Activated naive CD4-positive, alpha-beta T cell treated with anti-CD3 and anti-CD28 coated beads, Interleukin-2, amount 50 U/mL, for 72 hours (primary cell): ENCODE results near the gene AMDHD2. TPM values are rescaled to one million over a fixed set of nuclear protein-coding genes. Genes with fewer than 3 reads are reported as not detected.

ENCODE experiments used
- ATAC-seq, 2 donors: fragments of 150-1000 bp; cut with Tn5 transposase; 2 replicates each; pipeline ENCODE4 v1.10.0; 2021; ENCODE audit warnings: mild to moderate bottlenecking in 2 of 2, moderate library complexity in 2 of 2
- DNase-seq, 2 donors: peaks; one replicate each; pipeline ENCODE4 v3.0.0; 2021 to 2022; ENCODE audit warnings: low spot score in 2 of 2
- H3K27ac Mint-ChIP-seq, 2 donors: one replicate each; pipeline ENCODE4 v1.8.0; 2022; ENCODE audit warnings: mild to moderate bottlenecking in 2 of 2, mixed read lengths in 2 of 2
- H3K36me3 Mint-ChIP-seq, 2 donors: one replicate each; pipeline ENCODE4 v1.8.0; 2022; ENCODE audit warnings: mixed read lengths in 2 of 2
- H3K9me3 Mint-ChIP-seq, 2 donors: one replicate each; pipeline ENCODE4 v1.8.0; 2022; ENCODE audit warnings: mixed read lengths in 2 of 2
- total RNA-seq, 2 donors: library from RNA; stranded (reverse); gene quantifications; one replicate each; pipeline ENCODE4 v1.2.3, GENCODE V29; 2022

AMDHD2 gene
- total RNA-seq, 2 donors from 2014 or later = 37.0 to 37.2 TPM

DNA sequence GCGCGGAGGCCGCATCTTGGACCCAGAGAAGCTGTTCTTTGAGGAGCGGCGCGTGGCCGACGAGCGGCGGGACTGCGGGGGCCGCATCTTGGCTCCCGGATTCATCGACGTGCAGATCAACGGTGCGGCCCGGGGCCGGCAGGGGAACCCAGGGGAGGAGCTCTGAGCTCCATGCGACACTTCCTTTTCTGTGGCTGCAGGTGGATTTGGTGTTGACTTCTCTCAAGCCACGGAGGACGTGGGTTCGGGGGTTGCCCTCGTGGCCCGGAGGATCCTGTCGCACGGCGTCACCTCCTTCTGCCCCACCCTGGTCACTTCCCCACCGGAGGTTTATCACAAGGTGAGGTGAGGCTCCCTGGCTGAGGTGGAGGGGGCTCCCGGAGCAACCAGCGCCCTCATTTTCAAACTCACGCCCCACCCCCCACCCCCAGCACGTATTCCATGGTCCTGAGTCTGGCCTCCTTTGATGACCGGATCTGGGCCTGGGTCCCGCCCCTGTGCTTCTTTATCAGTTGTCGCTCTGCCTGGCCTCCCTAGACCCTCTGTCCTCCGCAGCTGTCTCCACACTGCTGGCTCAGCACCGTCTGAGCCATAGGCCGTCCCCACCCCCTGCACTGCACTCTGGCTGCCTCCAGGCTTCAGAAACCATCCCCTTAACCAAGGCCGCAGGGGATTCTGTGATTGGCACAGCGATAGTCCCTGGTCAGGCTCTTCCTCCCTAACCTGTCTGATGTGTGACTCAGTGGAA is 787 bp downstream of the AMDHD2 start:
- H3K27ac Mint-ChIP-seq = peak overlapping the region; percentile 91 to 99
- peaks cover 4 to 11% of the 10 kb centered on the region in 2 donors for H3K36me3 Mint-ChIP-seq
- DNase-seq (peak in 1 of 2 donors; percentile 53), ATAC-seq (peak; percentile 46 to 55)
- H3K9me3 Mint-ChIP-seq = no peaks in the 10 kb centered on the region

DNA sequence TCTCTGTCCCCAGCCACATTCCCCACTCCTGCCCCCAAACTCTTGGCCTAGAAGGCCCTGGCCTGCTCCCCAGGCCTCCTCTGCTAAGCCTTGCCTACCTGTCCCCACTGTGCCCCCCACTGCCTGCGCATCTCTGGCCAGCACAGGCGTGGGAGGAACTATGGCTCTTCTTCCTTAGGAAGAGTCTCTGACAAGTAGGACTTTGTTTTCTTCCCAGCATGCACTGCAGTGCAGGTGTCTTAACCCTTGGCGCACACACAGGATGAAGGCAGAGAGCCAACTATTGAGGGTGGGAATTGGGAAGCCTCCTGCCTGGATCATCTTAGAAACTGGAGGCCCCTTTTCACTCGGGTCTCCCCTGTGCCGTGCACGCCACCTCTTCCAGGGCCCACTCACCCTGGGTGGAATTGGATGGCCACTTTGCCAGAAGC is 3.6 kb downstream of the AMDHD2 start:
- ATAC-seq (no peak), DNase-seq (no peak)
- peak overlapping the region; percentile 7 to 50 for H3K27ac Mint-ChIP-seq
- peaks cover 4 to 8% of the 10 kb centered on the region in 2 donors for H3K36me3 Mint-ChIP-seq
- no peaks in the 10 kb centered on the region for H3K9me3 Mint-ChIP-seq

DNA sequence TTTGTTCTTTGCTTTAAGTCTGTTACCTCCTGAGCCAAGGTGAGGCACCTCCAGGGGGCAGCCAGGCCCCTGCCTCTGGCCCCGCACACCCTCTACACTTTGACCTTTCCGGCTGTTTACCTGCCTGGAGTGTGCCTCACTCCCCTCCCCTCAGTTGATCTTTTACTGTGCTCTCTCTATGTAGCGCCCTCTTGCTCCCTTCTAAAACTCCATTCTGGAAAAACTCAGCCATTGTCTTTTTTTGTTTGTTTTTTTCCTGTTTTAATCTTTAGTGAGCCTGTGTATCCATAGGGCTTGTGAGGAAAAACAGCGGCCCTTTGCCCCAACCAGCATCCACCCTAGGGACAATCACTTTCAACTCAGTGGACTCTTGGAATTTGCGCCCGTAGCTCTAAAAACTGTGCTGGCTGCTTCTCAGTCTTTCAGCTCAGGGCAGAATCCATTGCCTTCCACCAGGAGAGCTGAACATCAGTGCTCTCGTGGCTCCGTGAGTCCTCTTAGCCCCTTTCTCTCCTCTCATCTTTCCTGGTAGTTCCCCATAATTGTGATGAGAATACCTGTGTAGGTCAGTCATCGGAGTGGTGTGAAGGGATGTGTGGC is 4.3 kb downstream of the AMDHD2 start:
- Mint-ChIP-seq H3K9me3 (no peaks in the 10 kb centered on the region), H3K27ac (peak overlapping the region; percentile 50 to 75), H3K36me3 (peaks cover 4 to 8% of the 10 kb centered on the region in 2 donors)
- ATAC-seq (no peak), DNase-seq (no peak)

DNA sequence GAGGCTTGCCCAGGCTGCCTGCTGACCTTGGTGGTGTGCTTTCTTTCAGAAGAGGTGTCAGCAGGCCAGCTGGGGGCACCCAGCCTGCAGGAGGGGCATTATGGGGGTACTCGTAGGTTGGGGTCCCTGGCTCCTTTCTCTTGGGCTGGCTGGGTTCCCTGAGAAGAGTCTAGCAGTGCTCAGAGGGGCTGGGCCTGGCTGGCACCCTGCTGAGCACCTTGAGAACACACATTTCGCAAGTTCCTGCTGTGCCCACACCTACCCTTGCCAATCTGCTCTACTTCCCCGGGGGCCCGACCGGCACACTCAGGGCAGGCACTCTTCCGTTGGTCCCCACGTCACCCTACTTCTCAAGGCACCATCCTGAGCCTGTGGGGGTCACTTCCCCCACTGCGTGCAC is 6.0 kb downstream of the AMDHD2 start:
- H3K36me3 Mint-ChIP-seq = peaks cover 3 to 8% of the 10 kb centered on the region in 2 donors
- ATAC-seq = no peak
- H3K9me3 Mint-ChIP-seq = no peaks in the 10 kb centered on the region
- no peak for DNase-seq
- H3K27ac Mint-ChIP-seq = no peak overlapping the region

DNA sequence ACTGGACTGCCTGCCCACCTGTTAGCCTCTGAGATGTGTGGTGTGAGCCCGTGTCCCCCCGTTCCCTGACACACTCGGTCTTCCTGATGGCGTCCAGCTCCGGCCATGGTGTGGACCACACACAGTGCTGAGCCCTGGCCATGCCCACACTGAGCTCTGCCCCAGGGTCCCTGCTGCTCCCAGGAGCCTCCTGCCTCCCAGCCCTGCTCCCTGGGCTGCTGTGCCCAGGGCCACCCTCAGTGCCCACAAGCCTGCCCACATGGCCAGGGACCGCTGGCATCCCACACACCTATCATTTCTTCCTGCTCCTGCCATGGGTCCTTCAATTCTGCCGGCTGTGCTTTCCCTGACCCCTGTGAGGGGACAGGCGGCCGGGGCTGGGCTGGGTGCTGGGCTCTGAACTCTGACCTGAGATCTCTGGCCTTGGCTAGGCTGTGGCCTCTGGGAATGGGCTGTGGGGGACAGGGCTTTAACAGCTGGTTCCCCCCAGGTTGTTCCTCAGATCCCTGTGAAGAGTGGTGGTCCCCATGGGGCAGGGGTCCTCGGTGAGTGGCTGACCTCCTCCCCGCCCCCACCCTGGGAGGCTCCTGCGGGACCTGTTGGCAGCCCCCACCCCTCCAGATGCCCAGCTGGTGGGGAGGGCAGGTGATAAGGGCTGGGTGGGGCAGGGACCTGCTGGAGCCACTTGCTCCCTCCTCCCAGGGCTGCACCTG is 7.1 kb downstream of the AMDHD2 start:
- DNase-seq (no peak), ATAC-seq (no peak)
- Mint-ChIP-seq H3K27ac (no peak overlapping the region), H3K9me3 (no peaks in the 10 kb centered on the region), H3K36me3 (peaks cover 0 to 8% of the 10 kb centered on the region in 2 donors)

DNA sequence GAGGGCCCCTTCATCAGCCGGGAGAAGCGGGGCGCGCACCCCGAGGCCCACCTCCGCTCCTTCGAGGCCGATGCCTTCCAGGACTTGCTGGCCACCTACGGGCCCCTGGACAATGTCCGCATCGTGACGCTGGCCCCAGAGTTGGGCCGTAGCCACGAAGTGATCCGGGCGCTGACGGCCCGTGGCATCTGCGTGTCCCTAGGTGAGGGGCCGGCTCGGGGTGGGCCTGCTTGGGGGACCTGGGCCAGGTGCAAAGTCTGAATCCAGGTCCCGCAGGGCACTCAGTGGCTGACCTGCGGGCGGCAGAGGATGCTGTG is 7.6 kb downstream of the AMDHD2 start:
- Mint-ChIP-seq H3K36me3 (peaks cover 0 to 8% of the 10 kb centered on the region in 2 donors), H3K27ac (no peak overlapping the region)
- no peak for ATAC-seq

DNA sequence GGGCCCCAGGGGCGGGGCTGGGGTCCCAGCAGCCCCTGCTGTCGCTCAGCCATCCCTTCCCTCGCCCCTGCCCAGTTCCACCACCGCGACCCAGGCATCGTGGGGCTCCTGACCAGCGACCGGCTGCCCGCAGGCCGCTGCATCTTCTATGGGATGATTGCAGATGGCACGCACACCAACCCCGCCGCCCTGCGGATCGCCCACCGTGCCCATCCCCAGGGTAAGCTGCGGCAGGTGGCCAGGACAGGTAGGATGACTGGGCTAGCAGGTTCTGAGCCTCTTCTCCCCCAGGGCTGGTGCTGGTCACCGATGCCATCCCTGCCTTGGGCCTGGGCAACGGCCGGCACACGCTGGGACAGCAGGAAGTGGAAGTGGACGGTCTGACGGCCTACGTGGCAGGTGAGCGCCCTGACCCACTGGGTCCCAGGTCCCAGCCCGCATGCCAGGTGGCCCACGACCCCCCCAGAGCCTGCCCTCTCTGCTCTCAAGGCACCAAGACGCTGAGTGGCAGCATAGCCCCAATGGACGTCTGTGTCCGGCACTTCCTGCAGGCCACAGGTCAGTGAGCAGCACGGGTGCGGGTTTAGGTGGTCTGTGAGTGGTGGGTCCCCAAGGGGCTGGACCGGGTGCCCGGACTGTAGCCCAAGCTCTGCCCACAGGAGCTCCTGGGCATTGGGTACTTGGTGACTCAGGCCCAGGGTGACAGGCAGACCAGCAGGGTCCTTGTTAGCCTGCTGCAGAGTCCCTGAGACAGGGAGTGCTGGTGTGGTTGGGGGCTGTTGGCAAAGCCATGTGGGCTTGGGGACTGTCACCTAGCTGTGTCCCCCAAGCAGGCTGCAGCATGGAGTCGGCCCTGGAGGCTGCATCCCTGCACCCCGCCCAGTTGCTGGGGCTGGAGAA is 8.2 kb downstream of the AMDHD2 start:
- Mint-ChIP-seq H3K9me3 (no peaks in the 10 kb centered on the region), H3K27ac (no peak overlapping the region), H3K36me3 (peaks cover 0 to 8% of the 10 kb centered on the region in 2 donors)
- DNase-seq = no peak
- no peak for ATAC-seq

More for the DNA sequence above, 7.6 kb downstream of the AMDHD2 start:
- no peak for DNase-seq
- no peaks in the 10 kb centered on the region for H3K9me3 Mint-ChIP-seq

DNA sequence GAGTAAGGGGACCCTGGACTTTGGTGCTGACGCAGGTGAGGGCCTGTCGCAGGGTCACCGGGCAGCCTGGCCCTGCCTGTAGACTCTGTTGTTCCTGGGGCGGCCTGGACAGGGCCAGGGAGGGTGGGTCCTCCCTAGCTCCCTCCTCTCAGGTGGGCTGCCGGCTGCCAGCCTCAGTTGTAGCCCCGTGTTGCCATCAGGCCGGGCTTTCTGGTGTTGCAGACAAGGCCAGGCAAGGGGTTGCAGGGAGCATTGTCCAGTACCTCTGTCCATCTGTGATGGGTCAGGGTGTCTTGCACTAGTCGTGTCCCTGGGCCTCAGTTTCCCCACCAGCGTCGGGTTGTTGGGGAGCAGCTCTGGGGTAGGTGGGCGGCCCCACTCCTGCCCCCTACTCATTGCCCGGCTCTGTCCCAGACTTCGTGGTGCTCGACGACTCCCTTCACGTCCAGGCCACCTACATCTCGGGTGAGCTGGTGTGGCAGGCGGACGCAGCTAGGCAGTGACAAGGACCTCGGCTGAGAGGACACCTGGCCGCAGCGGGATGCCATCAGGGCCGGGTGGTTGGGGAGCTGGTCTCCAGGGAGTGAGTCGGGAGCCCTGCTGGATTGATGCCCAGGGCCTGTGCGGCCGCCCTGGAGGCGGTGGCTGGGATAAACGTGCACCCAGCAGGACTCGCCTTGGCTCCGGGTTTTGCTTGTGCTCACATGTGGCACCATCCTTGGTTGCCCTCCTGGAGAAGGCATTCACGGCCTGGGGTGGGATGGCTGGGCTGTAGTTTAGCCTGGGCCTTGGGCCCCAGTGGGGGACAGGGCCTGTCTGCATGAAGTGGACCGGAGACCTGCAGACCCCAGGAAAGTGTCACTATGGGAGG is 9.1 kb downstream of the AMDHD2 start:
- no peak for ATAC-seq
- no peaks in the 10 kb centered on the region for H3K9me3 Mint-ChIP-seq
- H3K36me3 Mint-ChIP-seq = peaks cover 0 to 8% of the 10 kb centered on the region in 2 donors
- no peak for DNase-seq
- no peak overlapping the region for H3K27ac Mint-ChIP-seq

DNA sequence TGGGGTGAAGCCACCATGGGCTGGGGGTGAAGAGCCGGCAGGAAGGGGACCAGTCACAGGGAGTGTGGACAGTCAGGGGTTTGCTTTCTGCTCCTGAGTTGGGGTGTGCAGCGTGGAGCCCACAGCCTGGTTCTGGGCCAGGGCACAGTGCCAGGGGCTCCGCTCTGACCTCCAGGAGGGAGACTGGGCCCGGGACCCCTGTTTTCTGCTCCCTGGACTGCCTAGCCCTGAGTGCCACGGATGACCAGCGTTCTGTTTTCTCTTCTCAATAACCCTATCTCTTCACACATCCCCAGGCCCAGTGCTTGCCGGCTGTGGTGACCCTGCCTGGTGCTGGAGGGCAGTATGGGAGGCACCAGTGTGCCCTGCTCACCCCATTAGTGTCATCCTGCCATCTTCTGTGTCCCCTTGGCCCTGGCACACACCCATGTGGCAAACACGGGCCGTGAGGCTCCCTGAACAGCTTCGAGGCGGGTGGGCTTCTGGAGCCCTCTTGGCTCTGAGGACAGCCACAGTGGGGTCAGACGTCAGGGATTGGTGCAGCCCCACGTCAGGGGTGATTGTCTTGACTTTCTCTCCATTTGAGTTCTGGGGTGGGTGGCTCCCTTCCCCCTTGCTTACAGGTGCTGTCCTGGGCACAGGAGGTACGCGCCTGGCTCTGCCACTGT is 9.9 kb downstream of the AMDHD2 start:
- H3K36me3 Mint-ChIP-seq = no peaks in the 10 kb centered on the region
- DNase-seq (no peak), ATAC-seq (no peak)
- no peaks in the 10 kb centered on the region for H3K9me3 Mint-ChIP-seq
- peak overlapping the region; percentile 69 to 81 for H3K27ac Mint-ChIP-seq

DNA sequence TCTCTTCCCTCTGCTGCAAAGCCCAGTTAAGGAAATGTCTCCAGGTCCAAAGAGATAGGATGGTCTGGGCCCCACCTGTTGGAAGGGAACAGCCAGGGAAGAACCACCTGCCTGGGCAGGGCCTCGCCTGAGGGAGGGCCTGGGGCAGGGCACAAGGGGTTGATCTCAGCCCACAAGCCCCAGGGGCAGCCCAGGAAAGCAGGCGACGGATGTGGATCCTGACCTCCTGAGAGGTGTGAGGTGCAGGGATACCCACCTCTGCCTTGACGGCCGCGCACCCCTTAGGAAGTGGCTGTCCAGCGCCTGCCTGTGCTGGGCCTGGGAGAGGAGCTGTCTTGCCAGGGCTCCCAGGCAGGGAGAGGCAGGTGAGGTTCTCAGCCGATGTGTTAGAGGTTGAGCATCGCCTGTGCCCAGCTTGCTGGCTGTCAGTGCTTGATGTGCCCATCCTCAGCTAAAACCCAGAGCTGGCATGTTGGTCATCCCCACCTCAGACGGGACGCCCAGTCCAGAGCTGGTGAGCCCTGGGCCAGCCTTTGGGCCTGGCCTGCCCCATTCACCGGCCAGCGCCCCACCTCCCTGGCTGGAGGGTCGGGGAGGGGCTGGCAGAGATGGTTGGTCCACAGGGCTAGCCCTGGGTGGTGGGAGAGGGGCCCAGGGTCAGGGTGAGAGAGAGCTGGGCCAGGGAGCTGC is 10.6 kb downstream of the AMDHD2 start:
- Mint-ChIP-seq H3K9me3 (no peaks in the 10 kb centered on the region), H3K27ac (peak overlapping the region; percentile 89 to 94)
- no peak for DNase-seq

DNA sequence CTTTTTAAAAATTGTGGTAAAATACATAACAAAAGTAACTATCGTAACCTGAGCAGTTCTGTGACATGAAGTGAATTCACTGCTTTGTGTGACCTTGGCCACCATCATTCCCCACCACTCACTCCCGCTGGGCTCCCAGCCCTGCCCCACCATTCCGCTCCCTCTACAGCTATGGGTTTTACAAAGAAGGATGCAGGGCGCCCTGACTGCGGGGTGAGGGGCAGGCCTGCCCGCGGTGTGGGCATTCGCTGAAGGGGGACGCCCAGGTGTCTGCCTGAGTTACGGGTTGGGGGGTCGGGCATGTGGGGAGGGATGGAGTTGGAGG is 11.2 kb downstream of the AMDHD2 start, which contains the start of gene CEMP1:
TSS of gene CEMP1 (minus strand) at position 38 of the 325 bp plus-strand sequence. CDS start 335 bp downstream, outside the sequence.
- ATAC-seq (peak in 1 of 2 donors; percentile 0), DNase-seq (no peak)
- Mint-ChIP-seq H3K27ac (peak within 1 kb of the TSS; percentile 94 to 98), H3K9me3 (no peaks in the 10 kb centered on the region), H3K36me3 (no peaks in the 10 kb centered on the region)

More for the DNA sequence above, 10.6 kb downstream of the AMDHD2 start:
- ATAC-seq = no peak
- no peaks in the 10 kb centered on the region for H3K36me3 Mint-ChIP-seq

DNA sequence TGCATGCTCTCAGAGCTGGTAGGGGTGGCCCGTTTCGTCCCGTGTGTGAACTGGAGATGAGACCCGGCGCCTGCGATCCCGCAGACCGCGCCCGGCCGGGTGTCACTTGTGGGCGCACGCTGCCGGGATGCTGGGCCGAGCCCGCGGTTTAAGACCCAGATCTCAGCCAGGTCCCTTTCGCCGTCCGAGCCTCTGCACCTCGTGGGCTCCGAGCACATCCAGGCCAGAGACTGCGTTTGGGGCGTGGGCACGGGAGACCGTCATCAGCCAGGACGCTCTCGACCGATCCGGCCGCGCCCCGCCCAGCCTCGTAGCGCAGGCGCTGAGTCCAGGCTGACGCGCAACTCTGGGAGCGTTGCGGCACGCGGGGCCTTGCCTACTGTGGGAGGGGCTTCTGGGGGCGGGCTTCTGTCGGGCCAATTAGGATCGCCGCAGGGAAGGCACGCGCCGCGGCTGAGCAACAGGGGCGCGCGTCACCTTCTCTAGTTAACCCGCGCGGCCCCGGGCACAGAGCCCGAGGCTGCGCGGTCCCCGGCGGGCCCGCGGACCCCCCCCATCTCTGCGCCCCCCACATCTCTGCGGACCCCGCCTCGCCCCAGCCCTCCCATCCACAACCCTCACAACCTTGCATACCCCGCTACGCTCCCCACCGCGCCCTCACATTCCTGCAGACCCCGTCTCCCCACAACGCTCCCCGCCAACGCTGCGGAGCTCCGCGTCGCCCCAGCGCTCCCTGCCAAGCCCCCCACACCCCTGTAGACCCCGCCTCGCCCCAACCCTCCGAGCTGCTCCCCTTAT is 11.7 kb downstream of the AMDHD2 start:
- peak; percentile 96 to 97 for DNase-seq
- Mint-ChIP-seq H3K9me3 (no peaks in the 10 kb centered on the region), H3K27ac (peak overlapping the region; percentile 94 to 98)

DNA sequence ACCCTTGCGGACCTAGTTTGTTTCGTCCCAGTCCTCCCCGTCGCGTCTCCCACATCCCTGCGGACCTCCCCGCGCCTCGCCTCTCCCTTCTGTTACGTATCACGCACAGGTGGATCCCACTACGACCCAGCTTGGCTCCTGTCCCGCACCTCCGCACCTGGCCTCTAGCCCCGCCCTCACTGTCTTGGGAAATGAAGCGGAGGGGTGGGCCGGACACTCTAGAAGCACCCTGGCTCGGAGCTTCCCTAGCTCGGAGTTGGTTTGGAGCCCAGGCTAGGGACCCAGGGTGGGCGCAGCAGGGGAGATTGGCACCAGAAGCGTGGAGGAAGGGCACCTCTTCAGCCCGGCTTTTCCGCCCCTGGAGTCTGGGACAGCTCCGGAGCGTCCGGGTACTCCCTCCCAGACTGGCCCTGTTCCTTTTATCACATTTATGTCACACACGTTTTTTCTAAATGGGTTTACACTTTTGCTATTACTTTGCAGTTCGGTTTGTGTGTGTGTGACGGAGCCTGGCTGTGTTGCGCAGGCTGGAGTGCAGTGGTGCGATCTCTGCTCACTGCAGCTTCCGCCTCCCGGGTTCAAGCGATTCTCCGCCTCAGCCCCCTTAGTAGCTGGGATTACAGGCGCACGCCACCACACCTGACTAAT is 12.4 kb downstream of the AMDHD2 start:
- DNase-seq = peak in 1 of 2 donors; percentile 61
- Mint-ChIP-seq H3K9me3 (no peaks in the 10 kb centered on the region), H3K27ac (peak overlapping the region; percentile 94 to 98), H3K36me3 (no peaks in the 10 kb centered on the region)
- ATAC-seq = peak; percentile 19 to 46

More for the DNA sequence above, 11.7 kb downstream of the AMDHD2 start:
- H3K36me3 Mint-ChIP-seq = no peaks in the 10 kb centered on the region
- peak; percentile 90 to 93 for ATAC-seq
